HEK293 (cell line): Measurements from ENCODE around the gene CADPS.

ENCODE experiments used
- HOXD13 ChIP-seq: sonication (generic); formaldehyde crosslinking; IDR thresholded peaks from 2 replicates; pipeline ENCODE4 v1.8.0; 2022; ENCODE audit warnings: missing genetic modification reagents, borderline replicate concordance
- MYNN ChIP-seq: fragments of 450-650 bp; formaldehyde crosslinking; IDR thresholded peaks from 2 replicates; pipeline ENCODE4 v1.5.1; 2016; ENCODE audit warnings: missing biosample characterization, missing genetic modification characterization, borderline replicate concordance
- TCF7L2 ChIP-seq: IDR thresholded peaks from 2 replicates; pipeline ENCODE4 v1.6.1; 2011; ENCODE audit warnings: low read depth, mild to moderate bottlenecking, inconsistent platforms, low read length, moderate library complexity, borderline replicate concordance
- ZNF114 ChIP-seq: fragments of 450-650 bp; formaldehyde crosslinking; IDR thresholded peaks from 2 replicates; pipeline ENCODE4 v1.5.0; 2017; ENCODE audit warnings: missing biosample characterization, missing genetic modification characterization
- ZNF132 ChIP-seq: fragments of 450-650 bp; formaldehyde crosslinking; IDR thresholded peaks from 2 replicates; pipeline ENCODE4 v1.5.1; 2017; ENCODE audit warnings: missing biosample characterization, missing genetic modification characterization, borderline replicate concordance
- ZNF133 ChIP-seq: fragments of 450-650 bp; formaldehyde crosslinking; IDR thresholded peaks from 2 replicates; pipeline ENCODE4 v1.5.1; 2016; ENCODE audit warnings: missing biosample characterization, missing genetic modification characterization
- ZNF140 ChIP-seq: fragments of 450-650 bp; formaldehyde crosslinking; IDR thresholded peaks from 2 replicates; pipeline ENCODE4 v1.5.1; 2016; ENCODE audit warnings: missing biosample characterization, missing genetic modification characterization
- ZNF146 ChIP-seq: fragments of 450-650 bp; formaldehyde crosslinking; IDR thresholded peaks from 2 replicates; pipeline ENCODE4 v1.5.1; 2016; ENCODE audit warnings: missing biosample characterization, missing genetic modification characterization
- ZNF16 ChIP-seq: fragments of 450-650 bp; formaldehyde crosslinking; IDR thresholded peaks from 2 replicates; pipeline ENCODE4 v1.5.1; 2016; ENCODE audit warnings: low read depth, missing biosample characterization, missing genetic modification characterization
- ZNF174 ChIP-seq: fragments of 450-650 bp; formaldehyde crosslinking; IDR thresholded peaks from 2 replicates; pipeline ENCODE4 v1.5.0; 2017; ENCODE audit warnings: missing biosample characterization, mild to moderate bottlenecking, missing genetic modification characterization
- ZNF175 ChIP-seq: fragments of 450-650 bp; formaldehyde crosslinking; IDR thresholded peaks from 2 replicates; pipeline ENCODE4 v1.5.1; 2016; ENCODE audit warnings: missing biosample characterization, missing genetic modification characterization
- ZNF19 ChIP-seq: fragments of 450-650 bp; formaldehyde crosslinking; IDR thresholded peaks from 2 replicates; pipeline ENCODE4; 2016; ENCODE audit warnings: missing biosample characterization, missing genetic modification characterization, low read depth
- ZNF223 ChIP-seq: fragments of 450-650 bp; formaldehyde crosslinking; IDR thresholded peaks from 2 replicates; pipeline ENCODE4 v1.5.1; 2016; ENCODE audit warnings: missing biosample characterization, missing genetic modification characterization
- ZNF423 ChIP-seq: fragments of 450-650 bp; formaldehyde crosslinking; IDR thresholded peaks from 2 replicates; pipeline ENCODE4 v1.5.1; 2016; ENCODE audit warnings: missing biosample characterization, missing genetic modification characterization
- ZNF548 ChIP-seq: fragments of 450-650 bp; formaldehyde crosslinking; IDR thresholded peaks from 2 replicates; pipeline ENCODE4 v1.5.1; 2016; ENCODE audit warnings: missing biosample characterization, missing genetic modification characterization
- ZNF654 ChIP-seq: fragments of 450-650 bp; formaldehyde crosslinking; IDR thresholded peaks from 2 replicates; pipeline ENCODE4 v1.5.1; 2016; ENCODE audit warnings: low read depth, missing biosample characterization, missing genetic modification characterization
- ZNF747 ChIP-seq: fragments of 450-650 bp; formaldehyde crosslinking; IDR thresholded peaks from 2 replicates; pipeline ENCODE4 v1.5.1; 2016; ENCODE audit warnings: missing biosample characterization, missing genetic modification characterization
- TF ChIP-seq, protein P1 (sequence below): fragments of 450-650 bp; formaldehyde crosslinking; IDR thresholded peaks from 2 replicates; pipeline ENCODE4 v1.5.1; 2017; ENCODE audit warnings: missing biosample characterization, missing genetic modification characterization
- TF ChIP-seq, protein P2 (sequence below): fragments of 450-650 bp; formaldehyde crosslinking; IDR thresholded peaks from 2 replicates; pipeline ENCODE4 v1.5.1; 2016; ENCODE audit warnings: missing biosample characterization, missing genetic modification characterization
- TF ChIP-seq, protein P3 (sequence below): fragments of 450-650 bp; formaldehyde crosslinking; IDR thresholded peaks from 2 replicates; pipeline ENCODE4 v1.5.1; 2016; ENCODE audit warnings: missing biosample characterization, missing genetic modification characterization
- TF ChIP-seq, protein P4 (sequence below): fragments of 450-650 bp; formaldehyde crosslinking; IDR thresholded peaks from 2 replicates; pipeline ENCODE4 v1.5.1; 2016; ENCODE audit warnings: missing biosample characterization, missing genetic modification characterization
- TF ChIP-seq, protein P5 (sequence below): fragments of 450-650 bp; formaldehyde crosslinking; IDR thresholded peaks from 2 replicates; pipeline ENCODE4 v1.5.1; 2017; ENCODE audit warnings: missing biosample characterization, mild to moderate bottlenecking, missing genetic modification characterization, moderate library complexity
- TF ChIP-seq, protein P6 (sequence below): IDR thresholded peaks from 2 replicates; pipeline ENCODE4 v1.6.1; 2011; ENCODE audit warnings: mild to moderate bottlenecking, low read depth, low read length, borderline replicate concordance

CADPS gene

DNA sequence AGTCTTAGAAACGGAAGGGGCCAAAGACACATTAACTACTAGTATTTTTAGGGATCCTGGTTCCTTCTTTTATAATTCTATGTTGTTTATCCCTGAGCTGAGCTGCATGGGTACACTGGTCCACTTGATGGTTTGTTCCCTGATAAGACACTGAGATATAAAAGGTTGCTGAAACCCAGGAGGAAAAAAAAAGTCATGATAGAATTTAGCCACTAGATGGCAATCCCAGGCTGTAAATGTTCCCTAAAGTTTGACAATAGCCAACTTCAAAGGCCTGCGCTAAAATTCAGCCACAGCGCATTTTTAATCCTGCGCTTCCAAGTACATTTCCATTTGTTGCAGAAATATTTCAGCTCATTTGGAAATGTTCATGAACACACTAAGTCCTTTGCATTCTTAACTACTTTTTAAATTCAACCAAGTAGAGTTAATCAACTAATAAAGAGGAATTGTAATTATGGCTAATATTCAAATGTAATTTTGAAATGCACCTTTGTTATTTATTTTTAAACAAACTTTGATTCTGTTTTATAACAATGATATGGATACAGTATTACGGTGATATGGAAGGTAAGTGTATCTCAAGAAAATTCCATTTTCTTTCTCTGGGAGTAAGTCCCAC is 252.6 kb downstream of the CADPS start (continued):
- TF ChIP-seq ZNF140 (no peak), TCF7L2 (peak; percentile 86), ZNF132 (tag by site-specific recombination) (no peak), HOXD13 (no peak), ZNF146 (tag by site-specific recombination) (no peak), ZNF654 (tag by site-specific recombination) (peak; percentile 91), ZNF548 (no peak), ZNF174 (tag by site-specific recombination) (no peak), ZNF133 (no peak), ZNF114 (no peak), MYNN (no peak), ZNF175 (tag by site-specific recombination) (no peak), ZNF747 (tag by site-specific recombination) (no peak), ZNF423 (tag by site-specific recombination) (no peak), ZNF19 (tag by site-specific recombination) (no peak), ZNF223 (tag by site-specific recombination) (no peak), ZNF16 (no peak)
- TF ChIP-seq, protein P1, sequence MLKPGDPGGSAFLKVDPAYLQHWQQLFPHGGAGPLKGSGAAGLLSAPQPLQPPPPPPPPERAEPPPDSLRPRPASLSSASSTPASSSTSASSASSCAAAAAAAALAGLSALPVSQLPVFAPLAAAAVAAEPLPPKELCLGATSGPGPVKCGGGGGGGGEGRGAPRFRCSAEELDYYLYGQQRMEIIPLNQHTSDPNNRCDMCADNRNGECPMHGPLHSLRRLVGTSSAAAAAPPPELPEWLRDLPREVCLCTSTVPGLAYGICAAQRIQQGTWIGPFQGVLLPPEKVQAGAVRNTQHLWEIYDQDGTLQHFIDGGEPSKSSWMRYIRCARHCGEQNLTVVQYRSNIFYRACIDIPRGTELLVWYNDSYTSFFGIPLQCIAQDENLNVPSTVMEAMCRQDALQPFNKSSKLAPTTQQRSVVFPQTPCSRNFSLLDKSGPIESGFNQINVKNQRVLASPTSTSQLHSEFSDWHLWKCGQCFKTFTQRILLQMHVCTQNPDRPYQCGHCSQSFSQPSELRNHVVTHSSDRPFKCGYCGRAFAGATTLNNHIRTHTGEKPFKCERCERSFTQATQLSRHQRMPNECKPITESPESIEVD (tag by site-specific recombination), result no peak
- TF ChIP-seq, protein P2, sequence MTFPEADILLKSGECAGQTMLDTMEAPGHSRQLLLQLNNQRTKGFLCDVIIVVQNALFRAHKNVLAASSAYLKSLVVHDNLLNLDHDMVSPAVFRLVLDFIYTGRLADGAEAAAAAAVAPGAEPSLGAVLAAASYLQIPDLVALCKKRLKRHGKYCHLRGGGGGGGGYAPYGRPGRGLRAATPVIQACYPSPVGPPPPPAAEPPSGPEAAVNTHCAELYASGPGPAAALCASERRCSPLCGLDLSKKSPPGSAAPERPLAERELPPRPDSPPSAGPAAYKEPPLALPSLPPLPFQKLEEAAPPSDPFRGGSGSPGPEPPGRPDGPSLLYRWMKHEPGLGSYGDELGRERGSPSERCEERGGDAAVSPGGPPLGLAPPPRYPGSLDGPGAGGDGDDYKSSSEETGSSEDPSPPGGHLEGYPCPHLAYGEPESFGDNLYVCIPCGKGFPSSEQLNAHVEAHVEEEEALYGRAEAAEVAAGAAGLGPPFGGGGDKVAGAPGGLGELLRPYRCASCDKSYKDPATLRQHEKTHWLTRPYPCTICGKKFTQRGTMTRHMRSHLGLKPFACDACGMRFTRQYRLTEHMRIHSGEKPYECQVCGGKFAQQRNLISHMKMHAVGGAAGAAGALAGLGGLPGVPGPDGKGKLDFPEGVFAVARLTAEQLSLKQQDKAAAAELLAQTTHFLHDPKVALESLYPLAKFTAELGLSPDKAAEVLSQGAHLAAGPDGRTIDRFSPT (tag by site-specific recombination), result no peak
- TF ChIP-seq, protein P3, sequence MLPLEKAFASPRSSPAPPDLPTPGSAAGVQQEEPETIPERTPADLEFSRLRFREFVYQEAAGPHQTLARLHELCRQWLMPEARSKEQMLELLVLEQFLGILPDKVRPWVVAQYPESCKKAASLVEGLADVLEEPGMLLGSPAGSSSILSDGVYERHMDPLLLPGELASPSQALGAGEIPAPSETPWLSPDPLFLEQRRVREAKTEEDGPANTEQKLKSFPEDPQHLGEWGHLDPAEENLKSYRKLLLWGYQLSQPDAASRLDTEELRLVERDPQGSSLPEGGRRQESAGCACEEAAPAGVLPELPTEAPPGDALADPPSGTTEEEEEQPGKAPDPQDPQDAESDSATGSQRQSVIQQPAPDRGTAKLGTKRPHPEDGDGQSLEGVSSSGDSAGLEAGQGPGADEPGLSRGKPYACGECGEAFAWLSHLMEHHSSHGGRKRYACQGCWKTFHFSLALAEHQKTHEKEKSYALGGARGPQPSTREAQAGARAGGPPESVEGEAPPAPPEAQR (tag by site-specific recombination), result no peak
- TF ChIP-seq, protein P4, sequence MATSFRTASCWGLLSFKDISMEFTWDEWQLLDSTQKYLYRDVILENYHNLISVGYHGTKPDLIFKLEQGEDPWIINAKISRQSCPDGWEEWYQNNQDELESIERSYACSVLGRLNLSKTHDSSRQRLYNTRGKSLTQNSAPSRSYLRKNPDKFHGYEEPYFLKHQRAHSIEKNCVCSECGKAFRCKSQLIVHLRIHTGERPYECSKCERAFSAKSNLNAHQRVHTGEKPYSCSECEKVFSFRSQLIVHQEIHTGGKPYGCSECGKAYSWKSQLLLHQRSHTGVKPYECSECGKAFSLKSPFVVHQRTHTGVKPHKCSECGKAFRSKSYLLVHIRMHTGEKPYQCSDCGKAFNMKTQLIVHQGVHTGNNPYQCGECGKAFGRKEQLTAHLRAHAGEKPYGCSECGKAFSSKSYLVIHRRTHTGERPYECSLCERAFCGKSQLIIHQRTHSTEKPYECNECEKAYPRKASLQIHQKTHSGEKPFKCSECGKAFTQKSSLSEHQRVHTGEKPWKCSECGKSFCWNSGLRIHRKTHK (tag by site-specific recombination), result no peak
- TF ChIP-seq, protein P5, sequence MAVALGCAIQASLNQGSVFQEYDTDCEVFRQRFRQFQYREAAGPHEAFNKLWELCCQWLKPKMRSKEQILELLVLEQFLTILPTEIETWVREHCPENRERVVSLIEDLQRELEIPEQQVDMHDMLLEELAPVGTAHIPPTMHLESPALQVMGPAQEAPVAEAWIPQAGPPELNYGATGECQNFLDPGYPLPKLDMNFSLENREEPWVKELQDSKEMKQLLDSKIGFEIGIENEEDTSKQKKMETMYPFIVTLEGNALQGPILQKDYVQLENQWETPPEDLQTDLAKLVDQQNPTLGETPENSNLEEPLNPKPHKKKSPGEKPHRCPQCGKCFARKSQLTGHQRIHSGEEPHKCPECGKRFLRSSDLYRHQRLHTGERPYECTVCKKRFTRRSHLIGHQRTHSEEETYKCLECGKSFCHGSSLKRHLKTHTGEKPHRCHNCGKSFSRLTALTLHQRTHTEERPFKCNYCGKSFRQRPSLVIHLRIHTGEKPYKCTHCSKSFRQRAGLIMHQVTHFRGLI (tag by site-specific recombination), result no peak
- TF ChIP-seq, protein P6, sequence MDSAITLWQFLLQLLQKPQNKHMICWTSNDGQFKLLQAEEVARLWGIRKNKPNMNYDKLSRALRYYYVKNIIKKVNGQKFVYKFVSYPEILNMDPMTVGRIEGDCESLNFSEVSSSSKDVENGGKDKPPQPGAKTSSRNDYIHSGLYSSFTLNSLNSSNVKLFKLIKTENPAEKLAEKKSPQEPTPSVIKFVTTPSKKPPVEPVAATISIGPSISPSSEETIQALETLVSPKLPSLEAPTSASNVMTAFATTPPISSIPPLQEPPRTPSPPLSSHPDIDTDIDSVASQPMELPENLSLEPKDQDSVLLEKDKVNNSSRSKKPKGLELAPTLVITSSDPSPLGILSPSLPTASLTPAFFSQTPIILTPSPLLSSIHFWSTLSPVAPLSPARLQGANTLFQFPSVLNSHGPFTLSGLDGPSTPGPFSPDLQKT, result no peak
